Body of pancreas (tissue), 4 donors: ENCODE data around the gene HYAL1.

Experiments
- CTCF ChIP-seq, 7 experiments: fragments of 450-650 bp in 4 of 7; fragments of 200-600 bp in 3 of 7; sonication (generic) in 3 of 7; IDR thresholded peaks; one replicate each; pipeline ENCODE4 v1.5.1; 2016 to 2019; ENCODE audit warnings: antibody characterized with exemption in 7 of 7
- POLR2A ChIP-seq, 3 donors: fragments of 450-650 bp; IDR thresholded peaks; one replicate each; pipeline ENCODE4 v1.6.1; 2016; ENCODE audit warnings: antibody characterized with exemption in 3 of 3, mild to moderate bottlenecking in 2 of 3

GRCh38 chr3:50302095-50303012, 1.0 kb downstream of the HYAL1 start:
- TF ChIP-seq POLR2A (IDR thresholded peaks at IDR 0.05) (no peak), CTCF (IDR thresholded peaks at IDR 0.05) (no peak)
